MCF 10A (cell line): Measurements from ENCODE around the gene RBM26. TPM values are rescaled to one million over a fixed set of nuclear protein-coding genes. Genes with fewer than 3 reads are reported as not detected.

ENCODE experiments used
- BruUV-seq: library from RNA; stranded (reverse); fragments of 400-500 nt; replicated peaks from 2 replicates; lab custom pipeline; 2021; lab: Mats Ljungman, UMichigan
- CTCF ChIA-PET: fragments of 300-600 bp; sonication (Branson Sonifier 250); formaldehyde crosslinking; extraction: SDS; loops from one replicate; lab custom pipeline; 2021; ENCODE audit warnings: antibody characterized with exemption, inconsistent platforms; lab: Yijun Ruan, JAX
- POLR2A ChIA-PET: fragments of 300-600, 350-650 bp; sonication (Branson Sonifier 250); formaldehyde crosslinking; extraction: SDS; loops from one replicate; lab custom pipeline; 2020; ENCODE audit warnings: antibody characterized with exemption, inconsistent platforms; lab: Yijun Ruan, JAX
- DNase-seq: peaks from one replicate; pipeline ENCODE4 v3.0.0-alpha.2; 2018; ENCODE audit not compliant: unreplicated experiment
- H3K27ac Mint-ChIP-seq: one replicate; pipeline ENCODE4 v1.8.0; 2022; ENCODE audit warnings: mild to moderate bottlenecking, low read depth, mixed read lengths; ENCODE audit not compliant: unreplicated experiment
- H3K27me3 Mint-ChIP-seq: one replicate; pipeline ENCODE4 v1.8.0; 2022; ENCODE audit warnings: mixed read lengths; ENCODE audit not compliant: insufficient read depth, unreplicated experiment
- H3K36me3 Mint-ChIP-seq: one replicate; pipeline ENCODE4 v1.8.0; 2022; ENCODE audit warnings: mild to moderate bottlenecking, moderate library complexity, mixed read lengths; ENCODE audit not compliant: insufficient read depth, unreplicated experiment
- H3K4me1 Mint-ChIP-seq: one replicate; pipeline ENCODE4 v1.8.0; 2022; ENCODE audit warnings: mixed read lengths; ENCODE audit not compliant: insufficient read depth, unreplicated experiment
- H3K4me3 Mint-ChIP-seq: one replicate; pipeline ENCODE4 v1.8.0; 2022; ENCODE audit warnings: mild to moderate bottlenecking, moderate library complexity, mixed read lengths; ENCODE audit not compliant: unreplicated experiment
- H3K9me3 Mint-ChIP-seq: one replicate; pipeline ENCODE4 v1.8.0; 2022; ENCODE audit warnings: mixed read lengths; ENCODE audit not compliant: unreplicated experiment
- CTCF ChIP-seq: fragments of 200-600 bp; IDR thresholded peaks from one replicate; pipeline ENCODE4 v1.8.0; 2022; ENCODE audit warnings: antibody characterized with exemption, mild to moderate bottlenecking; ENCODE audit not compliant: unreplicated experiment
- intact Hi-C: fragments of 100-400 bp; cut with micrococcal nuclease; formaldehyde crosslinking; loops from 2 replicates; pipeline ENCODE4 v1.14.1; 2022
- total RNA-seq: library from RNA; stranded (reverse); gene quantifications from 2 replicates; pipeline ENCODE4 v1.2.3, GENCODE V29; 2022

Gene RBM26
- total RNA-seq, 1 experiment from 2014 or later: 72.6 TPM

- no TSS peak for BruUV-seq
- intact Hi-C loops: no loop called here
- H3K9me3 Mint-ChIP-seq: no peaks in the 10 kb centered on the region
- peak overlapping the region; percentile 20 for H3K27ac Mint-ChIP-seq
- H3K4me1 Mint-ChIP-seq: peaks cover 41% of the 10 kb centered on the region
- no peak overlapping the region for H3K4me3 Mint-ChIP-seq
- no peak for TF ChIP-seq CTCF
- no peaks in the 10 kb centered on the region for H3K27me3 Mint-ChIP-seq
- DNase-seq: peak; percentile 6
- H3K36me3 Mint-ChIP-seq: peaks cover 35% of the 10 kb centered on the region
- ChIA-PET CTCF (interaction anchor here (1.0 to 1.5 kb wide), 2 partner anchors 12 to 20 kb away, joined by 4 to 6 read pairs; no protein-coding TSS in a partner anchor), POLR2A (interaction anchor here (0.9 to 6.9 kb wide), 10 partner anchors 10 to 938 kb away, joined by 3 to 126 read pairs (median 6); partner anchors contain the start of genes NDFIP2 and SPRY2)
These were observed 2.9 kb downstream of the RBM26 start for GRCh38 chr13:79403113-79403512.

GRCh38 chr13:79402679-79403078 is 3.4 kb downstream of the RBM26 start:
- peak overlapping the region; percentile 20 for H3K27ac Mint-ChIP-seq
- no TSS peak for BruUV-seq
- DNase-seq: peak; percentile 9
- ChIA-PET CTCF (interaction anchor here (0.6 to 1.5 kb wide), 4 partner anchors 11 to 120 kb away, joined by 3 to 6 read pairs (median 4); no protein-coding TSS in a partner anchor), POLR2A (interaction anchor here (0.9 to 6.9 kb wide), 12 partner anchors 9 to 938 kb away, joined by 3 to 126 read pairs (median 6); partner anchors contain the start of genes NDFIP2 and SPRY2)
- TF ChIP-seq CTCF: no peak
- no peaks in the 10 kb centered on the region for H3K27me3 Mint-ChIP-seq
- peaks cover 37% of the 10 kb centered on the region for H3K4me1 Mint-ChIP-seq
- H3K9me3 Mint-ChIP-seq: no peaks in the 10 kb centered on the region
- intact Hi-C loops: no loop called here
- H3K4me3 Mint-ChIP-seq: no peak overlapping the region
- peaks cover 39% of the 10 kb centered on the region for H3K36me3 Mint-ChIP-seq

GRCh38 chr13:79402074-79402635 is 3.9 kb downstream of the RBM26 start:
- no peak overlapping the region for H3K4me3 Mint-ChIP-seq
- no peaks in the 10 kb centered on the region for H3K9me3 Mint-ChIP-seq
- CTCF ChIA-PET: interaction anchor here (0.6 to 1.2 kb wide), 5 partner anchors 16 to 1902 kb away, joined by 3 to 4 read pairs (median 3); no protein-coding TSS in a partner anchor
- DNase-seq: peak; percentile 7
- H3K4me1 Mint-ChIP-seq: peaks cover 31% of the 10 kb centered on the region
- BruUV-seq: no TSS peak
- intact Hi-C loops: no loop called here
- no peaks in the 10 kb centered on the region for H3K27me3 Mint-ChIP-seq
- H3K27ac Mint-ChIP-seq: peak overlapping the region; percentile 20
- POLR2A ChIA-PET: interaction anchor here (0.6 to 6.9 kb wide), 20 partner anchors 9 to 939 kb away, joined by 3 to 126 read pairs (median 4); partner anchors contain the start of genes NDFIP2 and SPRY2
- TF ChIP-seq CTCF: no peak
- peaks cover 44% of the 10 kb centered on the region for H3K36me3 Mint-ChIP-seq

GRCh38 chr13:79401259-79402070 is 4.6 kb downstream of the RBM26 start:
- ChIA-PET POLR2A (interaction anchor here (0.6 to 6.9 kb wide), 16 partner anchors 8 to 936 kb away, joined by 3 to 126 read pairs (median 4); partner anchors contain the start of gene NDFIP2), CTCF (interaction anchor here (0.6 to 1.2 kb wide), 4 partner anchors 121 to 1902 kb away, joined by 3 to 4 read pairs (median 3); no protein-coding TSS in a partner anchor)
- Mint-ChIP-seq H3K4me1 (peaks cover 29% of the 10 kb centered on the region), H3K27ac (no peak overlapping the region), H3K36me3 (peaks cover 51% of the 10 kb centered on the region), H3K4me3 (no peak overlapping the region), H3K9me3 (no peaks in the 10 kb centered on the region), H3K27me3 (no peaks in the 10 kb centered on the region)
- TF ChIP-seq CTCF: no peak
- no TSS peak for BruUV-seq
- DNase-seq: no peak
- intact Hi-C loops: no loop called here
